ENCODE measurements around the gene SMIM38.

DNA sequence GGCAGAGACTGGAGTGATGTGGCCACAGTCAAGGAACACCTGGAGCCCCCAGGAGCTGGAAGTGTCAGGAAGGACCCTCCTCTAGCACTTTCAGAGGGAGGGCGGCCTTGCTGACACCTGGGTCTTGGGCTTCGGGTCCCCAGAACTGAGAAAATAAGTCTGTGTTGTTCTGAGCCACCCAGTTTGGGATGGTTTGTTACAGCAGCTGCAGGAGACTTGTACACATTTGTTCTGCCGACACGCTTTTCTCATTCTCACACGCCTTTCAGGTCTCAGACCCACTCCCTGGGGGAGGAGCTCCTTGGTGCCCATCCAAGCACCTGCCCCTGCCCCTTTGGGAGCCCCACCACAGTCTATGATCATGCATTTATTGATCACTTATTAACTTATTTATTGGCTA, 47.2 kb upstream of the SMIM38 start:
- TF ChIP-seq NUFIP1 (IDR thresholded peaks at IDR 0.05; ENCODE audit: partially characterized antibody) (no peak), HNRNPLL (IDR thresholded peaks at IDR 0.05; ENCODE audit: low read depth, low read length, poor library complexity, severe bottlenecking) (no peak), POLR2A (conservative IDR thresholded peaks at IDR 0.05) (no peak), NFE2L1 (tag; IDR thresholded peaks at IDR 0.05; ENCODE audit: borderline replicate concordance, low read depth) (no peak), TRIM24 (IDR thresholded peaks at IDR 0.05) (no peak), RFX5 (IDR thresholded peaks at IDR 0.05; ENCODE audit: low read depth, low read length) (no peak), ELF2 (CRISPR knock-in tag; IDR thresholded peaks at IDR 0.05) (no peak), ZFPM2 (CRISPR knock-in tag; IDR thresholded peaks at IDR 0.05) (no peak), HNRNPL (IDR thresholded peaks at IDR 0.05; ENCODE audit: low read depth, low read length) (no peak)
- TF ChIP-seq, protein P1, sequence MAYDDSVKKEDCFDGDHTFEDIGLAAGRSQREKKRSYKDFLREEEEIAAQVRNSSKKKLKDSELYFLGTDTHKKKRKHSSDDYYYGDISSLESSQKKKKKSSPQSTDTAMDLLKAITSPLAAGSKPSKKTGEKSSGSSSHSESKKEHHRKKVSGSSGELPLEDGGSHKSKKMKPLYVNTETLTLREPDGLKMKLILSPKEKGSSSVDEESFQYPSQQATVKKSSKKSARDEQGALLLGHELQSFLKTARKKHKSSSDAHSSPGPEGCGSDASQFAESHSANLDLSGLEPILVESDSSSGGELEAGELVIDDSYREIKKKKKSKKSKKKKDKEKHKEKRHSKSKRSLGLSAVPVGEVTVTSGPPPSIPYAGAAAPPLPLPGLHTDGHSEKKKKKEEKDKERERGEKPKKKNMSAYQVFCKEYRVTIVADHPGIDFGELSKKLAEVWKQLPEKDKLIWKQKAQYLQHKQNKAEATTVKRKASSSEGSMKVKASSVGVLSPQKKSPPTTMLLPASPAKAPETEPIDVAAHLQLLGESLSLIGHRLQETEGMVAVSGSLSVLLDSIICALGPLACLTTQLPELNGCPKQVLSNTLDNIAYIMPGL (CRISPR knock-in tag; IDR thresholded peaks at IDR 0.05): no peak
- TF ChIP-seq, protein P2, sequence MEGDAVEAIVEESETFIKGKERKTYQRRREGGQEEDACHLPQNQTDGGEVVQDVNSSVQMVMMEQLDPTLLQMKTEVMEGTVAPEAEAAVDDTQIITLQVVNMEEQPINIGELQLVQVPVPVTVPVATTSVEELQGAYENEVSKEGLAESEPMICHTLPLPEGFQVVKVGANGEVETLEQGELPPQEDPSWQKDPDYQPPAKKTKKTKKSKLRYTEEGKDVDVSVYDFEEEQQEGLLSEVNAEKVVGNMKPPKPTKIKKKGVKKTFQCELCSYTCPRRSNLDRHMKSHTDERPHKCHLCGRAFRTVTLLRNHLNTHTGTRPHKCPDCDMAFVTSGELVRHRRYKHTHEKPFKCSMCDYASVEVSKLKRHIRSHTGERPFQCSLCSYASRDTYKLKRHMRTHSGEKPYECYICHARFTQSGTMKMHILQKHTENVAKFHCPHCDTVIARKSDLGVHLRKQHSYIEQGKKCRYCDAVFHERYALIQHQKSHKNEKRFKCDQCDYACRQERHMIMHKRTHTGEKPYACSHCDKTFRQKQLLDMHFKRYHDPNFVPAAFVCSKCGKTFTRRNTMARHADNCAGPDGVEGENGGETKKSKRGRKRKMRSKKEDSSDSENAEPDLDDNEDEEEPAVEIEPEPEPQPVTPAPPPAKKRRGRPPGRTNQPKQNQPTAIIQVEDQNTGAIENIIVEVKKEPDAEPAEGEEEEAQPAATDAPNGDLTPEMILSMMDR (IDR thresholded peaks at IDR 0.05 in 2 of 3, conservative IDR thresholded peaks at IDR 0.05 in 1 of 3; ENCODE audit: insufficient read depth in 2 of 3, low read depth in 1 of 3, low read length in 3 of 3): no peak
- TF ChIP-seq, protein P3, sequence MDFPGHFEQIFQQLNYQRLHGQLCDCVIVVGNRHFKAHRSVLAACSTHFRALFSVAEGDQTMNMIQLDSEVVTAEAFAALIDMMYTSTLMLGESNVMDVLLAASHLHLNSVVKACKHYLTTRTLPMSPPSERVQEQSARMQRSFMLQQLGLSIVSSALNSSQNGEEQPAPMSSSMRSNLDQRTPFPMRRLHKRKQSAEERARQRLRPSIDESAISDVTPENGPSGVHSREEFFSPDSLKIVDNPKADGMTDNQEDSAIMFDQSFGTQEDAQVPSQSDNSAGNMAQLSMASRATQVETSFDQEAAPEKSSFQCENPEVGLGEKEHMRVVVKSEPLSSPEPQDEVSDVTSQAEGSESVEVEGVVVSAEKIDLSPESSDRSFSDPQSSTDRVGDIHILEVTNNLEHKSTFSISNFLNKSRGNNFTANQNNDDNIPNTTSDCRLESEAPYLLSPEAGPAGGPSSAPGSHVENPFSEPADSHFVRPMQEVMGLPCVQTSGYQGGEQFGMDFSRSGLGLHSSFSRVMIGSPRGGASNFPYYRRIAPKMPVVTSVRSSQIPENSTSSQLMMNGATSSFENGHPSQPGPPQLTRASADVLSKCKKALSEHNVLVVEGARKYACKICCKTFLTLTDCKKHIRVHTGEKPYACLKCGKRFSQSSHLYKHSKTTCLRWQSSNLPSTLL (IDR thresholded peaks at IDR 0.05): no peak
- TF ChIP-seq, protein P4, sequence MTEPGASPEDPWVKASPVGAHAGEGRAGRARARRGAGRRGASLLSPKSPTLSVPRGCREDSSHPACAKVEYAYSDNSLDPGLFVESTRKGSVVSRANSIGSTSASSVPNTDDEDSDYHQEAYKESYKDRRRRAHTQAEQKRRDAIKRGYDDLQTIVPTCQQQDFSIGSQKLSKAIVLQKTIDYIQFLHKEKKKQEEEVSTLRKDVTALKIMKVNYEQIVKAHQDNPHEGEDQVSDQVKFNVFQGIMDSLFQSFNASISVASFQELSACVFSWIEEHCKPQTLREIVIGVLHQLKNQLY (CRISPR knock-in tag; conservative IDR thresholded peaks at IDR 0.05): no peak
- TF ChIP-seq, protein P5, sequence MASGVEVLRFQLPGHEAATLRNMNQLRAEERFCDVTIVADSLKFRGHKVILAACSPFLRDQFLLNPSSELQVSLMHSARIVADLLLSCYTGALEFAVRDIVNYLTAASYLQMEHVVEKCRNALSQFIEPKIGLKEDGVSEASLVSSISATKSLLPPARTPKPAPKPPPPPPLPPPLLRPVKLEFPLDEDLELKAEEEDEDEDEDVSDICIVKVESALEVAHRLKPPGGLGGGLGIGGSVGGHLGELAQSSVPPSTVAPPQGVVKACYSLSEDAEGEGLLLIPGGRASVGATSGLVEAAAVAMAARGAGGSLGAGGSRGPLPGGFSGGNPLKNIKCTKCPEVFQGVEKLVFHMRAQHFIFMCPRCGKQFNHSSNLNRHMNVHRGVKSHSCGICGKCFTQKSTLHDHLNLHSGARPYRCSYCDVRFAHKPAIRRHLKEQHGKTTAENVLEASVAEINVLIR (CRISPR knock-in tag; IDR thresholded peaks at IDR 0.05): no peak
